ENCODE data around the gene CD163L1.
A peak's percentile ranks its signal among the peaks of the same experiment; 100 is the strongest.

The CD163L1 gene

GRCh38 chr12:7483343-7483742 lies 39.4 kb upstream of the CD163L1 start:
- no peaks in the 10 kb centered on the region for H3K36me3 ChIP-seq (replicated peaks; ENCODE audit: low read depth, low read length)
- TF ChIP-seq, protein P1, sequence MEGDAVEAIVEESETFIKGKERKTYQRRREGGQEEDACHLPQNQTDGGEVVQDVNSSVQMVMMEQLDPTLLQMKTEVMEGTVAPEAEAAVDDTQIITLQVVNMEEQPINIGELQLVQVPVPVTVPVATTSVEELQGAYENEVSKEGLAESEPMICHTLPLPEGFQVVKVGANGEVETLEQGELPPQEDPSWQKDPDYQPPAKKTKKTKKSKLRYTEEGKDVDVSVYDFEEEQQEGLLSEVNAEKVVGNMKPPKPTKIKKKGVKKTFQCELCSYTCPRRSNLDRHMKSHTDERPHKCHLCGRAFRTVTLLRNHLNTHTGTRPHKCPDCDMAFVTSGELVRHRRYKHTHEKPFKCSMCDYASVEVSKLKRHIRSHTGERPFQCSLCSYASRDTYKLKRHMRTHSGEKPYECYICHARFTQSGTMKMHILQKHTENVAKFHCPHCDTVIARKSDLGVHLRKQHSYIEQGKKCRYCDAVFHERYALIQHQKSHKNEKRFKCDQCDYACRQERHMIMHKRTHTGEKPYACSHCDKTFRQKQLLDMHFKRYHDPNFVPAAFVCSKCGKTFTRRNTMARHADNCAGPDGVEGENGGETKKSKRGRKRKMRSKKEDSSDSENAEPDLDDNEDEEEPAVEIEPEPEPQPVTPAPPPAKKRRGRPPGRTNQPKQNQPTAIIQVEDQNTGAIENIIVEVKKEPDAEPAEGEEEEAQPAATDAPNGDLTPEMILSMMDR (IDR thresholded peaks at IDR 0.05; ENCODE audit: low read depth, low read length): no peak
- no peak for TF ChIP-seq EZH2phosphoT487 (IDR thresholded peaks at IDR 0.05; ENCODE audit: low read depth)
- no peaks in the 10 kb centered on the region for H3K9me3 ChIP-seq (ENCODE audit: insufficient read depth, low read length)
- H3K4me1 ChIP-seq (ENCODE audit: low read length): peaks cover 4% of the 10 kb centered on the region; the same call in 1 of the 2 replicates
- H3K27me3 ChIP-seq (ENCODE audit: low read depth, low read length): no peaks in the 10 kb centered on the region
- H3K27ac ChIP-seq (ENCODE audit: low read length): no peak overlapping the region
- no peak overlapping the region for H3K4me2 ChIP-seq (ENCODE audit: low read length)
- no peaks in the 10 kb centered on the region for H3K79me2 ChIP-seq (ENCODE audit: low read length)
- H2AFZ ChIP-seq (ENCODE audit: low read depth, low read length): no peak overlapping the region
- H3K4me3 ChIP-seq (ENCODE audit: low read length): no peak overlapping the region
- H4K20me1 ChIP-seq (ENCODE audit: insufficient read depth, low read length): no peaks in the 10 kb centered on the region
- no peak overlapping the region for H3K9ac ChIP-seq (ENCODE audit: low read length)

DNA sequence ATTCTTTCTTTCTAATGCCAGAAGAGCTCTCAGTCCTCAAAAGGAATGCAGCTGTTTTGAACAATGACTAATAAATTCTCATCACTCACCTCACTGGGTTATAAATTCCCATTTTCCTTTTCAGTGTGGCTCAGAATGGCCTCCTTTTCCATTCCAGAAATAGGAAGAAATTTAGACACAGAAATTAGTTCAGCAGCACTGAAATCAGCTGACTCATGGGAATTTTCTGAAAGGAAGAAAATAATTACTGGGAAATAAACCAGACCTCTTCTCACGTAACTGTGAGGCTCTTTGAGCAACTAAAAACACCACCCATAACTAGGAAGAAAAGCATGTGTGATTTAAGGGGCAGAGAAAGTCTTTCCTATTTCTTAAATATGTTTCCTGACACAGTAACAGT lies 35.8 kb upstream of the CD163L1 start:
- H3K27ac ChIP-seq (ENCODE audit: low read length): no peak overlapping the region
- H2AFZ ChIP-seq (ENCODE audit: low read depth, low read length): no peak overlapping the region
- H3K9ac ChIP-seq (ENCODE audit: low read length): no peak overlapping the region
- TF ChIP-seq, protein P1 (IDR thresholded peaks at IDR 0.05; ENCODE audit: low read depth, low read length): no peak
- TF ChIP-seq EZH2phosphoT487 (IDR thresholded peaks at IDR 0.05; ENCODE audit: low read depth): no peak
- H4K20me1 ChIP-seq (ENCODE audit: insufficient read depth, low read length): no peaks in the 10 kb centered on the region
- no peaks in the 10 kb centered on the region for H3K4me1 ChIP-seq (ENCODE audit: low read length)
- no peak overlapping the region for H3K4me3 ChIP-seq (ENCODE audit: low read length)
- no peak overlapping the region for H3K4me2 ChIP-seq (ENCODE audit: low read length)
- H3K27me3 ChIP-seq (ENCODE audit: low read depth, low read length): no peaks in the 10 kb centered on the region
- H3K9me3 ChIP-seq (ENCODE audit: insufficient read depth, low read length): no peaks in the 10 kb centered on the region
- no peaks in the 10 kb centered on the region for H3K36me3 ChIP-seq (replicated peaks; ENCODE audit: low read depth, low read length)
- no peaks in the 10 kb centered on the region for H3K79me2 ChIP-seq (ENCODE audit: low read length)

GRCh38 chr12:7472060-7472459 lies 28.1 kb upstream of the CD163L1 start:
- Histone ChIP-seq H3K27me3 (ENCODE audit: low read depth, low read length) (no peaks in the 10 kb centered on the region), H3K9ac (ENCODE audit: low read length) (no peak overlapping the region), H3K27ac (ENCODE audit: low read length) (no peak overlapping the region), H3K4me1 (ENCODE audit: low read length) (no peaks in the 10 kb centered on the region), H3K4me3 (ENCODE audit: low read length) (no peak overlapping the region), H3K9me3 (ENCODE audit: insufficient read depth, low read length) (no peaks in the 10 kb centered on the region), H3K79me2 (ENCODE audit: low read length) (no peaks in the 10 kb centered on the region), H3K4me2 (ENCODE audit: low read length) (no peak overlapping the region), H2AFZ (ENCODE audit: low read depth, low read length) (no peak overlapping the region), H4K20me1 (ENCODE audit: insufficient read depth, low read length) (no peaks in the 10 kb centered on the region), H3K36me3 (replicated peaks; ENCODE audit: low read depth, low read length) (no peaks in the 10 kb centered on the region)
- TF ChIP-seq, protein P1 (IDR thresholded peaks at IDR 0.05; ENCODE audit: low read depth, low read length): no peak
- TF ChIP-seq EZH2phosphoT487 (IDR thresholded peaks at IDR 0.05; ENCODE audit: low read depth): no peak

- Histone ChIP-seq H3K9me3 (ENCODE audit: insufficient read depth, low read length) (no peaks in the 10 kb centered on the region), H3K79me2 (ENCODE audit: low read length) (no peaks in the 10 kb centered on the region), H4K20me1 (ENCODE audit: insufficient read depth, low read length) (no peaks in the 10 kb centered on the region), H3K4me2 (ENCODE audit: low read length) (no peak overlapping the region), H3K4me3 (ENCODE audit: low read length) (no peak overlapping the region), H3K27ac (ENCODE audit: low read length) (no peak overlapping the region), H3K9ac (ENCODE audit: low read length) (no peak overlapping the region), H3K4me1 (ENCODE audit: low read length) (no peaks in the 10 kb centered on the region), H3K36me3 (replicated peaks; ENCODE audit: low read depth, low read length) (no peaks in the 10 kb centered on the region), H2AFZ (ENCODE audit: low read depth, low read length) (no peak overlapping the region), H3K27me3 (ENCODE audit: low read depth, low read length) (no peaks in the 10 kb centered on the region)
- TF ChIP-seq, protein P1 (IDR thresholded peaks at IDR 0.05; ENCODE audit: low read depth, low read length): peak; percentile 84
- TF ChIP-seq EZH2phosphoT487 (IDR thresholded peaks at IDR 0.05; ENCODE audit: low read depth): no peak
Observed at GRCh38 chr12:7460375-7461259, 16.7 kb upstream of the CD163L1 start.

Data from OCI-LY3 (cell line).